ENCODE results near the gene RAB34. TPM values are rescaled to one million over a fixed set of nuclear protein-coding genes. Genes with fewer than 3 reads are reported as not detected.

The RAB34 gene
- total and polyA plus RNA-seq, 2 donors (not counting 1 experiment from before 2014, with no cell fraction given) = 17.1 to 18.0 TPM

DNA sequence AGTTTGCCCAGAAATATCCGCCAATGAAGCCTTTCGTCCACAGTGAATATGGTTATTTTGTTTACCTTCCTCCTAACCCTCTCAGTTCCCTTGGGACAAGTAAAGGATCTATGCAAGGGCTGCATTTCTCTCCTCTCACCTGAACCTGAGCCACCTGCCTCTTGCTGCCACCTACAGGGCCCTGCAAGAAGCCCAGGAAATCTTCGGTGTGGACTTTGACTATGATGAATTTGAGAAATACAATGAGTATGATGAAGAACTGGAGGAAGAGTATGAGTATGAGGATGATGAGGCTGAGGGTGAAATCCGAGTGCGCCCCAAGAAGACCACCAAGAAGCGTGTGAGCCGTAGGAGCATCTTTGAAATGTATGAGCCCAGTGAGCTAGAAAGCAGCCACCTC is 41.7 kb downstream of the RAB34 start:
- H3K4me1 ChIP-seq (ENCODE audit: control insufficient read depth in 2 of 2, insufficient read depth in 2 of 2, low read length in 2 of 2) = no peaks in the 10 kb centered on the region
- Mint-ChIP-seq H3K4me3 (no peak overlapping the region), H3K9me3 (ENCODE audit: insufficient read depth) (no peaks in the 10 kb centered on the region), H3K27ac (peak overlapping the region; percentile 16), H3K4me1 (no peaks in the 10 kb centered on the region), H3K27me3 (no peaks in the 10 kb centered on the region)
- peaks cover 3 to 94% of the 10 kb centered on the region in 2 experiments for H3K36me3 ChIP-seq (replicated peaks in 1 of 2; ENCODE audit: control extremely low read depth in 1 of 2, control insufficient read depth in 1 of 2, extremely low read depth in 1 of 2, insufficient read depth in 2 of 2, low read length in 1 of 2)
- H3K4me2 ChIP-seq (replicated peaks; ENCODE audit: low read depth, low read length, poor library complexity, severe bottlenecking) = no peak overlapping the region
- H3K9me3 ChIP-seq (ENCODE audit: control extremely low read depth in 1 of 3, control insufficient read depth in 2 of 3, insufficient read depth in 1 of 3, low read length in 2 of 3) = no peaks in the 10 kb centered on the region
- no peak for ATAC-seq (ENCODE audit: low read depth)
- H2AFZ ChIP-seq (ENCODE audit: insufficient read depth, low read depth, low read length, poor library complexity, severe bottlenecking) = no peak overlapping the region
- intact Hi-C loops (cut with micrococcal nuclease) = no loop called here
- ChIA-PET CTCF (interaction anchor here (1.2 to 3.4 kb wide), 3 partner anchors 14 to 32 kb away, joined by 4 to 11 read pairs (median 6); partner anchors contain the start of genes BLTP2, SDF2 and SUPT6H), POLR2A (no interaction called here)
- H3K27ac ChIP-seq (ENCODE audit: low read length in 2 of 2) = no peak overlapping the region
- WGBS (ENCODE audit: insufficient coverage) = 100% methylated on average over 3 of the region's 7 CpGs
- peaks cover 25% of the 10 kb centered on the region for H3K79me2 ChIP-seq (ENCODE audit: control insufficient read depth, insufficient read depth, low read length)
- TF ChIP-seq EZH2 (IDR thresholded peaks at IDR 0.05; ENCODE audit: borderline replicate concordance, insufficient read depth, low read depth, low read length, poor library complexity, severe bottlenecking) = no peak
- TF ChIP-seq CTCF (IDR thresholded peaks at IDR 0.05) = peak; percentile 45
- H3K27me3 ChIP-seq (replicated peaks in 1 of 4; ENCODE audit: control extremely low read depth in 1 of 4, control insufficient read depth in 3 of 4, insufficient read depth in 4 of 4, low read length in 3 of 4) = no peaks in the 10 kb centered on the region
- no peak overlapping the region for H3K9ac ChIP-seq (ENCODE audit: low read length)
- peak; percentile 27 for DNase-seq
- peaks cover 10% of the 10 kb centered on the region for H4K20me1 ChIP-seq (ENCODE audit: control insufficient read depth, insufficient read depth, low read length, poor library complexity, severe bottlenecking)
- H3K4me3 ChIP-seq (ENCODE audit: control extremely low read depth in 1 of 5, extremely low read depth in 1 of 5, insufficient read depth in 1 of 5, low read depth in 2 of 5, low read length in 4 of 5) = no peak overlapping the region

DNA sequence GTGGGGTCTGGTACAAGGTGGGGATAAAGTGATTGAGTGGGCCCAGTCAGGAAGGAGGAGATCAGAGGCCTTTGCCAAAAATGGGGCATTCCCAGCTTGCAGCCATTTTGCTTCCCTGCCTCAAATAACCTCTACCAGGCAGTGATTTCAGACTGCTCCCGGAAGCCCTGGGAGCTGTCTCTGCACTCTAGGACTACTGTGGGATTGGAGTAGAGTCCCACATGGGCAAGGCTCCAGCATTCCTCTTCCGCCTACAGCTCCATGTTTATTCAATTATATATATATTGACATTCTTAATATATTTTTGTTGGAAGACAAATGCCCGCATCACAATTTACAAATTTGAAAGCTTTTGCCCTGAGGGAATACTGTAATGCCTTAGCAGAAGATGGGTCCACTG is 42.2 kb downstream of the RAB34 start:
- POLR2A ChIA-PET = no interaction called here

More for the DNA sequence above, 42.2 kb downstream of the RAB34 start:
- Histone ChIP-seq H3K79me2 (ENCODE audit: control insufficient read depth, insufficient read depth, low read length) (peaks cover 25% of the 10 kb centered on the region), H3K27me3 (replicated peaks in 1 of 4; ENCODE audit: control extremely low read depth in 1 of 4, control insufficient read depth in 3 of 4, insufficient read depth in 4 of 4, low read length in 3 of 4) (no peaks in the 10 kb centered on the region), H3K9ac (ENCODE audit: low read length) (no peak overlapping the region), H3K4me1 (ENCODE audit: control insufficient read depth in 2 of 2, insufficient read depth in 2 of 2, low read length in 2 of 2) (no peaks in the 10 kb centered on the region), H3K4me3 (ENCODE audit: control extremely low read depth in 1 of 5, extremely low read depth in 1 of 5, insufficient read depth in 1 of 5, low read depth in 2 of 5, low read length in 4 of 5) (no peak overlapping the region), H3K4me2 (replicated peaks; ENCODE audit: low read depth, low read length, poor library complexity, severe bottlenecking) (no peak overlapping the region), H3K9me3 (ENCODE audit: control extremely low read depth in 1 of 3, control insufficient read depth in 2 of 3, insufficient read depth in 1 of 3, low read length in 2 of 3) (no peaks in the 10 kb centered on the region), H4K20me1 (ENCODE audit: control insufficient read depth, insufficient read depth, low read length, poor library complexity, severe bottlenecking) (peaks cover 13% of the 10 kb centered on the region), H3K27ac (ENCODE audit: low read length in 2 of 2) (no peak overlapping the region), H3K36me3 (replicated peaks in 1 of 2; ENCODE audit: control extremely low read depth in 1 of 2, control insufficient read depth in 1 of 2, extremely low read depth in 1 of 2, insufficient read depth in 2 of 2, low read length in 1 of 2) (peaks cover 3 to 92% of the 10 kb centered on the region in 2 experiments), H2AFZ (ENCODE audit: insufficient read depth, low read depth, low read length, poor library complexity, severe bottlenecking) (no peak overlapping the region)
- H3K9me3 Mint-ChIP-seq (ENCODE audit: insufficient read depth) = no peaks in the 10 kb centered on the region
- CTCF ChIA-PET = interaction anchor here (0.7 to 3.4 kb wide), 3 partner anchors 13 to 29 kb away, joined by 3 to 11 read pairs (median 4); partner anchors contain the start of genes SDF2 and SUPT6H
- H3K27me3 Mint-ChIP-seq = no peaks in the 10 kb centered on the region
- DNase-seq (no peak), ATAC-seq (ENCODE audit: low read depth) (no peak)
- no peak overlapping the region for H3K27ac Mint-ChIP-seq
- no peak for TF ChIP-seq EZH2 (IDR thresholded peaks at IDR 0.05; ENCODE audit: borderline replicate concordance, insufficient read depth, low read depth, low read length, poor library complexity, severe bottlenecking)
- TF ChIP-seq CTCF (IDR thresholded peaks at IDR 0.05) = no peak
- intact Hi-C loops (cut with micrococcal nuclease) = no loop called here
- no peak overlapping the region for H3K4me3 Mint-ChIP-seq
- no peaks in the 10 kb centered on the region for H3K4me1 Mint-ChIP-seq
- no CpG with 5 or more reads among the region's 3 CpGs for WGBS (ENCODE audit: insufficient coverage)
